ENCODE measurements around the gene DCUN1D1.

DNA sequence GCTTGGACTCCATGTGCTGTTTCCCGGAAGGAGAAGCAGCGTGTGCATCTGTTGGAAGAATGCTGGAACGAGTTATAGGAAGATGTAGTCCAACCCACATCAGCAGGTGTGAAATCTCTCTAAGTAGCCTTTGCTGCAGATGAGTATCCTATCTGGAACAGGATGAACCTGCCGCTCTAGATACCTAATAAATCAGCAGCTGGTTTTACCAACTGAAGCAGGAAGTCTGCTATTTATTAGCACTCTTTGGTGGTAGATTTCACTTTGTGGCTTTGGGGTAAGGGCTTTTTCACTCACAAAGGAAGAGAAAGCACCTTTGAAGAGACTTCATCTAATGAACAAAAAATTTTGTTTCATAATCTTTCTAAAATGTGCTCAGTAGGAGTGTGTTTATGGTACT lies 66.4 kb downstream of the DCUN1D1 start:
- TF ChIP-seq, protein P1, sequence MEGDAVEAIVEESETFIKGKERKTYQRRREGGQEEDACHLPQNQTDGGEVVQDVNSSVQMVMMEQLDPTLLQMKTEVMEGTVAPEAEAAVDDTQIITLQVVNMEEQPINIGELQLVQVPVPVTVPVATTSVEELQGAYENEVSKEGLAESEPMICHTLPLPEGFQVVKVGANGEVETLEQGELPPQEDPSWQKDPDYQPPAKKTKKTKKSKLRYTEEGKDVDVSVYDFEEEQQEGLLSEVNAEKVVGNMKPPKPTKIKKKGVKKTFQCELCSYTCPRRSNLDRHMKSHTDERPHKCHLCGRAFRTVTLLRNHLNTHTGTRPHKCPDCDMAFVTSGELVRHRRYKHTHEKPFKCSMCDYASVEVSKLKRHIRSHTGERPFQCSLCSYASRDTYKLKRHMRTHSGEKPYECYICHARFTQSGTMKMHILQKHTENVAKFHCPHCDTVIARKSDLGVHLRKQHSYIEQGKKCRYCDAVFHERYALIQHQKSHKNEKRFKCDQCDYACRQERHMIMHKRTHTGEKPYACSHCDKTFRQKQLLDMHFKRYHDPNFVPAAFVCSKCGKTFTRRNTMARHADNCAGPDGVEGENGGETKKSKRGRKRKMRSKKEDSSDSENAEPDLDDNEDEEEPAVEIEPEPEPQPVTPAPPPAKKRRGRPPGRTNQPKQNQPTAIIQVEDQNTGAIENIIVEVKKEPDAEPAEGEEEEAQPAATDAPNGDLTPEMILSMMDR (IDR thresholded peaks at IDR 0.05; ENCODE audit: insufficient read depth, low read length) = no peak
- no peak for TF ChIP-seq POLR2AphosphoS5 (IDR thresholded peaks at IDR 0.05; ENCODE audit: low read depth)
